Effector memory CD4-positive, alpha-beta T cell (primary cell): ENCODE results near the gene PDK2.

Experiments
- DNase-seq, 3 donors: peaks; one replicate each; pipeline ENCODE4 v3.0.0-alpha.2; 2020
- H3K27ac ChIP-seq: 2 replicates; pipeline ENCODE4 v1.7.0; 2013; ENCODE audit warnings: mild to moderate bottlenecking, low read length, moderate library complexity; ENCODE audit not compliant: insufficient read depth, poor library complexity, severe bottlenecking
- H3K27me3 ChIP-seq: replicated peaks from 2 replicates; pipeline ENCODE4 v1.7.0; 2013; ENCODE audit warnings: mild to moderate bottlenecking, low read length; ENCODE audit not compliant: insufficient read depth, control insufficient read depth, poor library complexity, severe bottlenecking
- H3K36me3 ChIP-seq: 2 replicates; pipeline ENCODE4 v1.7.0; 2013; ENCODE audit warnings: mild to moderate bottlenecking, low read length, moderate library complexity; ENCODE audit not compliant: control insufficient read depth, insufficient read depth
- H3K4me1 ChIP-seq: 2 replicates; pipeline ENCODE4 v1.7.0; 2013; ENCODE audit warnings: low read length, mild to moderate bottlenecking; ENCODE audit not compliant: control insufficient read depth, insufficient read depth, poor library complexity, severe bottlenecking
- H3K4me3 ChIP-seq: 2 replicates; pipeline ENCODE4 v1.7.0; 2013; ENCODE audit warnings: low read length, low read depth, mild to moderate bottlenecking; ENCODE audit not compliant: insufficient read depth, poor library complexity, severe bottlenecking
- H3K9me3 ChIP-seq: 2 replicates; pipeline ENCODE4 v1.7.0; 2013; ENCODE audit warnings: mild to moderate bottlenecking, low read length, moderate library complexity; ENCODE audit not compliant: control insufficient read depth

The PDK2 gene

DNA sequence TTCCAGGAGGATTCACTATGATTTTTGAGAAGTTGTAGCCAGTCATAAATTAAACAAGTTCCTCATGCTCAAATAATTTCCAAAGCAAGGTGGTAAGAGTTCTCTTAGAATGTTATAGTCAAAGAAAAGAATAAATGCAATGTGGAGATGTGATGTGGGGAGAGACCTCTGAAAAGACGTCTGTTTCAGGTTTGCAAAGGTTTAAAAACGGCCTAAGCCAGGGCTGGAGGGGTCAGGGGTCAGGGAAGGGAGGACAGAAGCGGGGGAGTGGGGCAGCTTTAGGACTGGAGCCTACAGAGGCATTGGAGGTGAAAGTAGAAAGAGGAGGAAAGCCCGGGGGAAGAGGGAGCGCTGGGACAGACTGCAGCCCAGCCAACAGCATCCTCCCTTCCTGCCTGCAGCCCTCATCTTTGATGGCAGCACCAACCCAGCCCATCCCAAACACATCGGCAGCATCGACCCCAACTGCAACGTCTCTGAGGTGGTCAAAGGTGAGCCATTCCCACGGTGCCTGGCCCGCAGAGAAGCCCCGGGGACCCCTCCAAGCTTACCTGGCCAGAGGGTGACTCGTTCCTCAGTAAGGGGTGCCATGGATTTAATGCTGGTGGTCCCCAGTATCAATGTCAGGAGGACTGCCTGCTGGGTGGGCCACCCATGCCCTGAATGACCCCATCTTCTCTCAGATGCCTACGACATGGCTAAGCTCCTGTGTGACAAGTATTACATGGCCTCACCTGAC is 11.4 kb downstream of the PDK2 start:
- H3K4me1 ChIP-seq = no peaks in the 10 kb centered on the region
- H3K27me3 ChIP-seq = no peaks in the 10 kb centered on the region
- peaks cover 42% of the 10 kb centered on the region for H3K36me3 ChIP-seq
- DNase-seq = no peak
- no peaks in the 10 kb centered on the region for H3K9me3 ChIP-seq
- H3K4me3 ChIP-seq = no peak overlapping the region
- H3K27ac ChIP-seq = no peak overlapping the region

- Histone ChIP-seq H3K4me1 (no peaks in the 10 kb centered on the region), H3K36me3 (peaks cover 42% of the 10 kb centered on the region), H3K9me3 (no peaks in the 10 kb centered on the region), H3K27ac (no peak overlapping the region), H3K4me3 (no peak overlapping the region), H3K27me3 (no peaks in the 10 kb centered on the region)
- no peak for DNase-seq
These were observed 12.8 kb downstream of the PDK2 start for GRCh38 chr17:50107790-50108414.

DNA sequence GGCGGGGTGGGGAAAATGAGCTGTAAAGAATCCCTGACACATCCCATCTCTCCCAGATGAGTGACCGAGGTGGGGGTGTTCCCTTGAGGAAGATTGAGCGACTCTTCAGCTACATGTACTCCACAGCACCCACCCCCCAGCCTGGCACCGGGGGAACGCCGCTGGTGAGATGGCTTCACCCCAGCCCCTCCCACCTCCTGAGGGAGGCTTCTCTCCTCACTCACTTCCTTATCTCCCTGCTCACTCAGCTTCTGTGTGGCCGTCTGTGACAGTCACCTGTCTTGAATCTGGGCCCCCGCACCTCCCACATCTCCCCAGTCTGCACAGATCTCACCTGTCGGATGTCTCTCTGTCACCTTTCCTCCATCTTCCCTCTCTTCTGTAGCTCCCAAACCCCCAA is 13.4 kb downstream of the PDK2 start:
- DNase-seq = no peak
- Histone ChIP-seq H3K27me3 (no peaks in the 10 kb centered on the region), H3K9me3 (no peaks in the 10 kb centered on the region), H3K4me3 (no peak overlapping the region), H3K27ac (no peak overlapping the region), H3K36me3 (peaks cover 38% of the 10 kb centered on the region), H3K4me1 (no peaks in the 10 kb centered on the region)

DNA sequence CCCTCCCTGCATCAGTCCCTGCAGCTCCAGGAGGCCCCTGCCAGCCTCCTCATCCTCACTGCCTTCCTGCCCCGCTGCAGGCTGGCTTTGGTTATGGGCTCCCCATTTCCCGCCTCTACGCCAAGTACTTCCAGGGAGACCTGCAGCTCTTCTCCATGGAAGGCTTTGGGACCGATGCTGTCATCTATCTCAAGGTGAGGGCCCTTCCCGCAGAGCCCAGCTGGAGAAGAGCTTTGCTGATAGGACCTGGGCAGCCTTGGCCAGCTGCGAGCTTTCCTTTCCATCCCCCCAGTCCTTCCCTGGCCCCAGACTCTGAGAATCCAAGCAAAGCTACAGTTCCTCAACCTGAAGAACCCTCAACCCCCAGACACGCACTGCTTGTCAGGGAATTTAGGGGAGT is 14.1 kb downstream of the PDK2 start:
- peaks cover 38% of the 10 kb centered on the region for H3K36me3 ChIP-seq
- no peaks in the 10 kb centered on the region for H3K9me3 ChIP-seq
- no peaks in the 10 kb centered on the region for H3K27me3 ChIP-seq

DNA sequence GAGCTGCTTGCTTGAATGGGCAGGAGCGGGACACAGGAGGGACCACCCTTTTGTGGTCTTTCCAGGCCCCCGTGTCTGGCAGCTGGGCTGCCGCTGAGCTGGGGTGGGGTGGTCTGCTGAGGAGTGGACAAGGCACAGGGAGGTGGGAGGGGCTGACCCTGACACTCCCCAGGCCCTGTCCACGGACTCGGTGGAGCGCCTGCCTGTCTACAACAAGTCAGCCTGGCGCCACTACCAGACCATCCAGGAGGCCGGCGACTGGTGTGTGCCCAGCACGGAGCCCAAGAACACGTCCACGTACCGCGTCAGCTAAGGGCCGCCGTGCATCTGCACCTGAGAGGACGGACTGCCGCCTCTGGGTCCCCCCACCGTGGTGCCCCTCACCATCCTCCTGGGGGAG is 14.6 kb downstream of the PDK2 start:
- Histone ChIP-seq H3K36me3 (peaks cover 38% of the 10 kb centered on the region), H3K27ac (no peak overlapping the region), H3K4me1 (no peaks in the 10 kb centered on the region), H3K4me3 (no peak overlapping the region), H3K27me3 (no peaks in the 10 kb centered on the region), H3K9me3 (no peaks in the 10 kb centered on the region)
- no peak for DNase-seq

More for the DNA sequence above, 14.1 kb downstream of the PDK2 start:
- H3K27ac ChIP-seq = no peak overlapping the region
- DNase-seq = no peak
- H3K4me3 ChIP-seq = no peak overlapping the region
- H3K4me1 ChIP-seq = no peaks in the 10 kb centered on the region

- H3K4me1 ChIP-seq = no peaks in the 10 kb centered on the region
- peaks cover 30% of the 10 kb centered on the region for H3K36me3 ChIP-seq
These were observed 15.6 kb downstream of the PDK2 start for GRCh38 chr17:50110591-50111349.

GRCh38 chr17:50111673-50112655 is 16.8 kb downstream of the PDK2 start:
- Histone ChIP-seq H3K36me3 (peaks cover 20% of the 10 kb centered on the region), H3K27me3 (no peaks in the 10 kb centered on the region), H3K27ac (no peak overlapping the region), H3K4me3 (no peak overlapping the region), H3K4me1 (peaks cover 2% of the 10 kb centered on the region), H3K9me3 (no peaks in the 10 kb centered on the region)
- no peak for DNase-seq

More at GRCh38 chr17:50110591-50111349, 15.6 kb downstream of the PDK2 start:
- H3K27me3 ChIP-seq = no peaks in the 10 kb centered on the region
- no peak overlapping the region for H3K27ac ChIP-seq
- H3K4me3 ChIP-seq = no peak overlapping the region
- DNase-seq = no peak
- H3K9me3 ChIP-seq = no peaks in the 10 kb centered on the region

DNA sequence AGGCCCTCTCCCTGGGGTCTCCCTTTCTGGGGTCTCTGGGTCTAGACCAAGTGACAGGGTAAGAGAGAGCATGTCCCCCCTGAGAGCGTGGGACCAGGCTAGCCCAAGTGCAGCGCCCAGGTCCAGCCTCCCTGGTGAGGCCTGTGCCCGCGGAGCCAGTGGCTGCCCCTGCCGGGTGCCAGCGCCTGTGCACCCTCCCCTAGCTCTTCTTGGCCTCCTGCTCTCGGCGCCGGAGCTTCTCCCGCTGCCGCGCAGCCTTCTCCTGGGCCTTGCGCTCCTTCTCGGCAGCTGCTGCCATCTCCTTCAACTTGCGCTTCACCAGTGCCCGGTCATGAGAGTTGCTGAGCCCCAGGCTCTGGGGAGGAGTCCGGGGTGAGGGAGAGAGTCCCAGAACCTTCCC is 17.5 kb downstream of the PDK2 start:
- DNase-seq = no peak
- Histone ChIP-seq H3K4me3 (no peak overlapping the region), H3K9me3 (no peaks in the 10 kb centered on the region), H3K4me1 (peaks cover 10% of the 10 kb centered on the region), H3K27ac (no peak overlapping the region), H3K27me3 (no peaks in the 10 kb centered on the region), H3K36me3 (peaks cover 17% of the 10 kb centered on the region)

DNA sequence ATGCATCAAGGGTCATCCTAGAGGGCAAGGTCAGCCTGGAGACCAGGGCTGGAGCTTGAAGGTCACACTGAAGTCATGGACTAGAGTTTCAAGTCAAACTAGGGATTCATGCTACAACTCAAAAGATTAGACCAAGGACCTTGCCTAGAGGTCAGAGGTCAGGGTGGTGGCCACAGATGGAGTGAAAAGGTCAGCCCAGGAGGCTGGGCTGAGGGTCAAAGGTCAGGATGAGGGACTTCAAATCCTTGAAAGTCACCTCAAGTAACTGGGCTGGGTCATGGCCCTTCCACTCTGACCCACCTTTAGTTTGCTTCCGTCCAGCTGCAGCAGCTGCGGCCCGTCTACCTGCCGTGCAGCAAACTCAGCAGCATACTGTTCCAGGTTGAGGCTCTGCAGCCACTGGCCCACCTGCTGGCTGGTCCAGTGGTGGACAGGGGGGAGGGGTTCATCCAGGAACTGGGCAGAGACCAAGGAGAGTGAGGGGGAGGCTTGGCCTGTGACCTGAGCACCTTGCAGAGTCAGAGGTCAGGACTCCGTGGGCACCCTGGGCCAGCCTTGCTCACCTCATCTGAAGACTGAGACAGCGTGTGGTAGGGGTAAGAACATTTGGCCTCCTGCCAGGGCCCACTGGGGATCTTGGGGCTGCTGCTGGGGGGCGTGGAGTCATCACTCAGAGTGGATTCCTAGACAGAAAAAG is 18.6 kb downstream of the PDK2 start:
- DNase-seq = no peak
- Histone ChIP-seq H3K27ac (no peak overlapping the region), H3K27me3 (no peaks in the 10 kb centered on the region), H3K36me3 (peaks cover 10% of the 10 kb centered on the region), H3K4me1 (peaks cover 11% of the 10 kb centered on the region), H3K9me3 (no peaks in the 10 kb centered on the region), H3K4me3 (no peak overlapping the region)
